NCI-H1092 (cell line): ENCODE data around the gene ADAP2.
"Not testable (repeated sequence)": the region's sequence is repeated elsewhere in the genome, so short reads cannot be mapped to it uniquely, and the experiment has no call there.

Source experiments
- DNase-seq: peaks from one replicate; lab custom pipeline; 2025; lab: John Stamatoyannopoulos, UW

The ADAP2 gene

GRCh38 chr17:30921544-30922196, at the start of gene ADAP2:
Gene ADAP2, plus strand, starts transcription at chr17:30921945. Its CDS starts 70 bp downstream, at chr17:30922015.
- no peak for DNase-seq

- no peak for DNase-seq
Observed at GRCh38 chr17:30886187-30886586, 35.6 kb upstream of the ADAP2 start.

DNA sequence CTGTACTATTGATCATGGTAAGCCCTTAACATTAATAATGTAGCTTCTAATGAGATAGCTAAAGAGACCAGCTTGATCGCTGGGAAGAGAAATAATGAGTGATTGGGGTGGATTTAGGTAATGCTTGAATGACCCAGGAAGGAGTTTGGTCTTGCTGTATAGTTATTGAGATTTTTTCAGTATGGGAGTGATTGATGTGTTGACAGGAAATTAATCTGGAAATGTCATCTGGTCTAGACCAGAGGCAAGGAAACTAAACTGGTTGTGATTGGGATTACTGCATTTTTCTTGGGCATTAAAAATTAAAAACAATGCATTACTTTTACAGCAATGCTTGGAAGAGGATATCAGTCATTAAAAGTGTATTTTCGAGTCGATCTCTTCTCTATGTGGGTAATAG, 27.5 kb upstream of the ADAP2 start:
- no peak for DNase-seq

GRCh38 chr17:30897311-30897710, 24.4 kb upstream of the ADAP2 start:
- DNase-seq, result no peak

- no peak for DNase-seq
Observed at GRCh38 chr17:30905742-30906100, 16.0 kb upstream of the ADAP2 start.

- DNase-seq, result peak; percentile 85
Observed at GRCh38 chr17:30906101-30906911, 15.4 kb upstream of the ADAP2 start, which contains the start of gene TEFM. Gene TEFM, minus strand, starts transcription at chr17:30906238. Its CDS starts 40 bp downstream, at chr17:30906198.

DNA sequence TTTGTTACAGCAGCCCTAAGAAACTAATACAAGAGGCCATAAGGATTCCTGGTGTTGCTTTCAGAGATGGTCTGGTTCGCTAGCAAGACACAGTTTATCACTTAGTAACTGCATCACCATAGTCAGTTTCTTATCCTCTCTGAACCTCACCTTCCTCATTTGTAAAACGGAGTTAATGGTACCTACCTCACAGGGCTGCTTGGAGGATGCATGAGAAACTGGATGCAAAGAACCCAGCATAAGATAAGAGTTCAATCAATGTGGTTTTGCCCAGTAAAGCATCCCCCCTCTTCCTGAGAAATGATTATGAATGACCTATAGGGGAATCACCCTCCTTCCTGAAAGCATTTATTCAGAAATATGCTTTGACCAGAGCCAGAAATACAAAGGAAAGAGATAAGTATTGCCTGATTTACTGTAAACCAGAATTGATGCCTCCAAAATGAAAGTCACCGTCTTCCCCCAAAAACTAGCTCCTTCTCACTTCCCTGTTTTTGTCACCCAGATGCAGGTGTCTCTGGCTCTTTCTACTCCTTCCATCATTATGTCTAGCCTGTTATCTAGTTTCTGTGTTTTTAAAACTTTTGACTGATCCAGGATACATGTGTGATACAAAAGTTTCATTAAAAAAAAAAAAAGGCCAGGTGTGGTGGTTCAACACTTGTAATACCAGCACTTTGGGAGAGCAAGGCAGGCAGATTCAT, 12.9 kb upstream of the ADAP2 start:
- DNase-seq, result no peak

DNA sequence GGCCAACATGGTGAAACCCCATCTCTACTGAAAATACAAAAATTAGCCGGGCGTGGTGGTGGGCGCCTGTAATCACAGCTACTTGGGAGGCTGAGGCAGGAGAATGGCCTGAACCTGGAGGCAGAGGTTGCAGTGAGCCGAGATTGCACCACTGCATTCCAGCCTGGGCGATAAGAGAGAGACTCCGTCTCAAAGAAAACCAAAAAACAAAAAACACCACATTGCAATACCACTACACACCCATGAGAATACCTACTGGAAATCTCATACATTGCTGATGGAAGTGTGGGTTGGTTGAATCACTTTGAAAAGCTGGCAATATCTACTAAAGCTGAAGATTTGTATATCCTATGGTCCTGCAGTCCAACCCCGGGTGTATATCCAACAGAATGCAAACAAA, 11.6 kb upstream of the ADAP2 start:
- not testable (repeated sequence) for DNase-seq

GRCh38 chr17:30913955-30914354, 7.8 kb upstream of the ADAP2 start:
- DNase-seq, result no peak

DNA sequence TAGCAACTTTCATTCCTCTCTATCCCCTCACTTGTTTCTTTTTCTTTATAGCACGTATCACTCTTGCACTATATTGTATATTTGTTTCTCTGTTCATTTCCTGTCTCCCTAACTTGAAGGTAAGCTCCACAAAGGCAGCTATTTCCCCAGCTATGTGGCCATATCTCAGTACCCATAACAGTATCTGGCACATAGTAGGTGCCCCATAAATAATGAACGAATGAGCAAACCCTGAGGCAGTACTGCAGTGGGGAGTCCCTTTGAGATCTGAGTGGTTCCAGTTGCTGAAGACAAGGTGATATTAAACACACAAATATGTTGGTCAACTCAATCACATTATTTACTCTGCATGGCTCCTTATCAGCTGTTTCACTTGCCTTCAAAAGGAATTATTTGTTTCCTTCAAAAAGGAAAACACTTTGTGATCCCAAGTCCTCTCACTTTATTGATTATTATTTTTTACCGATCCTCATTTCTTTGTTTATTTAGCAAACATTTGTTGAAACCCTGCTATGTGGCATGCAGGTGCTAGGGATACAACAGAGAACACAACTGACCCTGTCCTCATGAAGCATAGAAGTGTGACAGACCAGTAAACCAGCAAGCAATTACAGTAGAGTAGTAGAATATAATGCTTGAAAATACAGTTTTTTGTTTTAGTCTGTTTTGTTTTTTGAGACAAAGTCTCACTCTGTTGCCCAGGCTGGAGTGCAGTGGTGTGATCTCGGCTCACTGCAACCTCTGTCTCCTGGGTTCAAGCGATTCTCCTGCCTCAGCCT, 5.7 kb upstream of the ADAP2 start:
- no peak for DNase-seq

- DNase-seq, result no peak
Observed at GRCh38 chr17:30917050-30917449, 4.7 kb upstream of the ADAP2 start.

DNA sequence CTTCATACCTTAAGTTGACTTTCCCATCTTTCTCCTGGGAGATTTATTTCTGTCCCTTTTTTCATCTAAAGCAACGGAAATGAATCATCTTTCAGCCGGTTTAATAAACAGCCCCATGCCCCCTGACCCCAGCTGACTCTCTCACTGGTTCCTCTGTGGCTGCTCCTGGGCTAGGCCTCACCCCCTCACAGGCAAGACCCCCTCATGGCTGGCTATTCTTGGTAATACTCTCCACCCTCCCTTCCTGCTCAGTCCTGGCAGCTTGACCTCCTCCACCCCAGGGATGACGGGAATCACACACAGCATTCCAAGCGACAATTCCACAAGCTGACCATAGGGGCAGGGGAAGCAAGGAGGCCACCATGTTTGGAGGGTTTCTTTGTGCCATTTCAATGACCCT, 1.5 kb upstream of the ADAP2 start:
- no peak for DNase-seq

DNA sequence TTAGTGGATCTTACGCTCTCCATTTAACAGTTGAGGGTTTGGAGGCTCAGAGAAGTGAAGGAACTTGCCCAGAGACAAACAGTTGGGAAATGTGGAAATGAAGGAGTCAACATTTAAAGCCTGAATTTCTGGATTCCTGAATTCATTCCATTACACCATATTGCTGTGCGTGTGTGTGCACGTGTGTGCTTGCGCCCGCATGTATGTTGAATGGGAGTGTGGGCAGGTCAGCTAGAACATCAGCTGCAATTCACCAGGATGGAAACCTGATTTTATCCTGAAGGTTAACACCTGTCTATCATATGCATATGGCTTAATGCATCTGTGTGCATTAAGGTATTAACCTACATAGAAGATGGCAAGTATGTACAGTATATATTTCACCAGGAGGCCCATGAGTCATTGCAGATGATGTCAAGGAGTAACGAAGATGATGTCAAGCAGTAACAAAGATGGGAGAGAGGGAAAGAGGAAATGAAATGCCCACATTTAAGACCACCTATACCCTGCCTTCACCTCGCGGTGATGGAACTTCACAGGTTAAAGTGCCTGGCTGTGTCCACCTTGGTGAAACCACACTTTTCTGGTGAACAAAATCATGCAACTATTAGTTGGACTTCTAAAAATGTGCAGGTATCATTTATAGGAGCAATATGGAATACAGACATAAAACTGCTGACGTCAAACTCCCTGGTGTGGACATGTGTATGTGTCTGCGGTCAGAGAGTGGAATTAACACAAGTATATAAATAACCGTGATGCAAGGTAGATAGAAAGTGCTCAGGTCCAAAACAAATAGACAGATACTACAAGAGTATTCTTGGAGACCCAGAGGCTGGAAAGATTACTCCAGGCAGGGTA, 832 bp upstream of the ADAP2 start:
- DNase-seq, result no peak

DNA sequence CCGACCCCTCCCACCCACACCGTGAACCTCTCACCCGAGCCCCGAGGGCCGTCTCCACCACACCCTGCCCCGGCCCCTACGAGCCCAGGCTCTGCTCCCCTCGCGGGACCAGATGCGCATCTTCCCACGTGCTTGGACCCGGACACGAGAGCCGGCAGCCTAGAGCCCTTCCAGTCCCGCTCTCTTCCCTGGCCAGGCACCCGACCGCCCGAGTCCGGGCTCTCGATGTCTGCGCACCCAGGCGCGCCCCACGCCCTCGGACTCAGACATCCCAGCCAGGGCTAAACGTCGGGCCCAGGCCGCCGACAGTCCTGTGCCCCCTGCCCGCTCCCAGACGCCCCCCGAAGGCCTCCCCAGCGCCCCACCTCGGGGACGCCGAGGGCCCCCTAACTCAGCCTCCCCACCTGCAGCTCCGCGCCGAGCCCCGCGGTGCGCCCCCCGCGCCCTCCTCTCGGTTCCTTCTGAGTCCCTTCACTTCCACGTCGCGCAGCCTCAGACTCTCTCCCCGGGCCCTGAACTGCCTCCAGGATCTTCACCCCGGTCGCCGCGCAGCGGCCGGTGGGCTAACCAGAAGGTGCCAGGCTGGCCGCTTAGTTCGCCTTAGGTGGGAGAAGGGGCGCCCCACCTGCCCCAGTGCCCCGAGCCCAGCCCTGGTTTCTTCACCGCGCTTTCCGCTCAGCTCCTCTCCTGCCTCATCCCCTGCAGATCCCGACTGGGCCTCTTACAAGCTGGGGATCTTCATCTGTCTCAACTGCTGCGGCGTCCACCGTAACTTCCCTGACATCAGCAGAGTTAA, 688 bp downstream of the ADAP2 start:
- DNase-seq, result no peak

DNA sequence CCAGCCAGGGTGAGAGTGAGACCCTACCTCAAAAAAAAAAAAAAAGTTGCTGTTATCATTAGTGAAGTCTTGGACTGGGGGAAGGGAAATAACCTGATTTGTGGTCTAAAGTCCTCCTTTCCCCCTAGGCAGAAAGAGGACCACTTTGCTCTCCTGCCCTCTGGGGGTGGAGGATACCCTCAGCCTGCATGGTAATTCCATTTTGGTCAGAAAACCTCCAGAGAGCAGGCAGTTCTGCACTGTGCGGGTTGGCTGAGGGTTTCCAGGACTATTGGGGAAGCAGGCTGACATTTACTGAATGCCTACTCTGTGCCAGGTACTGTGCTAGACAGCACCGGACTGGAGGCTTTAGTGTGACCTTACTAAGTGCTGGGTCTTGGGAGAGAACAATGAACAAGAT, 2.6 kb downstream of the ADAP2 start:
- DNase-seq, result no peak

DNA sequence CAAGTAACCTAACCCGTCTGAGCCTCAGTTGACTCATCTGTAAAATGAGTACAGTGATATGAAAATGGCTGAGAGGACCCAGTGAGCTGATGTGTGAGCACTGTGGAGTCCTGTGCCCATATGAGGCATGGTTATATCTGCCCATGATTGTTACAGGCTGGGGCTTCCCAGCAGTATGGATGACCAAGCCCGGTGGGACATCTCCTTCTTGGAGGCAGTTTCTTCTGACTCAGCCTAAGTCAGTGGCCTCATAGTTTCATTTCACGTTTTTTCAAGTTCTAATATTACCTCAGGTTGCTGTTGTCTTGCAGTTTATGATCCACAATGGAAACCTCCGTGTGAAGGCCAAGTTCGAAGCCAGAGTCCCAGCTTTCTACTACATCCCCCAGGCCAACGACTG, 4.8 kb downstream of the ADAP2 start:
- no peak for DNase-seq

DNA sequence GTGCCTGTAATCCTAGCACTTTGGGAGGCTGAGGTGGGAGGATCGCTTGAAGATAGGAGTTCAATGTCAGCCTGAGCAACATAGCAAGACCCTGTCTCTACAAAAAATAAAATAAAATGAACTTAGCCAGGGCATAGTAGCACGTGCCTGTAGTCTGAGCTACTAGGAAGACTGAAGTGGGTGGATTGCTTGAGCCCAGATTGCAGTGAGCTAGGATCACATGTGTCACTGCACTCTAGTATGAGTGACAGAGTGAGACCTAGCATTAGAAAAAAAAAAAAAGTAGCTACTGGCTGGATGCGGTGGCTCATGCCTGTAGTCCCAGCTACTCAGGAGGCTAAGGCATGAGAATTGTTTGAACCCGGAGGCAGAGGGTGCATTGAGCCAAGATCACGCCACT, 6.0 kb downstream of the ADAP2 start:
- DNase-seq, result no peak

DNA sequence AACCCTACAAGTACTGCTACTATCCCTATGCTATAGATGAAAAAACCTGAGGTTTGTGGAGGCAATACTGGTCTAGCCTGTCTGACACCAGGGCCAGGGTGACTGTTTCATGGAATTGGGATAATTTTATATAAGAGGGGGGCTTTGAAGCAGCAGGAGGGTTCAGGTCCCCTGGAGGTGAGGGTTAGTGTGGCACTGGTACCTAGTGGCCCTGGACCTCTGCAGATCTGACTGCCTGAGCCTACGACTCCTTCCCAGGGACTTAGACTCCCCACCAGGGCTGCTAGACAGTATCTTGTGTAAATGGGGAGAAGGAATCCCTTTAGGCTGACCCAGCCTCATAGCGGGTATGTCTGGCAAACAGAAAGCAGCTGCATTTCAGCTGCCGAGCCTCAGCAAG, 6.8 kb downstream of the ADAP2 start:
- no peak for DNase-seq

- DNase-seq, result no peak
Observed at GRCh38 chr17:30929081-30929633, 7.4 kb downstream of the ADAP2 start.

GRCh38 chr17:30929861-30930260, 8.1 kb downstream of the ADAP2 start:
- DNase-seq, result not testable (repeated sequence)
